ENCODE measurements around the gene ITGA5.

Gene ITGA5

DNA sequence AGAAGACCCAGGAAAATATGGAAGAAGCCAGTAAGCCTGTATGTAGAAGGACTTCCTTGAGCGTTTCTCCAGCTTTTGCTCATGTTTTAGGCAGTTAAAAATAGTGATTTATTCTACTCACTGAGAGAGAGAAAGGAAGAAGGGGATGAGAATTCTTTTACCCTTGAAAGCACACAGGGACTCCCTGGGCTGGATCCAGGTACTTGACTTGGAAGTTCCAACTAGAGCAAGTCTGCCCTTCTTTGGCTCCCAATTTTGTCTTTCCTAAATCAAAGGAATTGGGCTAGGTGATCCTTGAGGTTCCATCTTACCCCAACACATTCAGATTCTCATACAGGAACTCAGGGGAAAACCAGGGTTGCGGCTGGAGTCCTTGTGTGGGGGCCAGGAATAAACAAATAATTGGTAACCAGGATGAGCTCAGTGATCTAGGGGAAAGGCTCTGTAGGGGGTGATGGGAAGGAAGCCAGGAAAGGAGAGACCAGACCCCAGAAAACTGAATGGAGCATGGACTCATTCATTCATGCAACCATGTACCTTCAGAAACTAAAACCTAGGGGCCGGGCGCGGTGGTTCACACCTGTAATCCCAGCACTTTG, 11.5 kb upstream of the ITGA5 start:
- peak; percentile 29 for DNase-seq (ENCODE audit: low spot score)

DNA sequence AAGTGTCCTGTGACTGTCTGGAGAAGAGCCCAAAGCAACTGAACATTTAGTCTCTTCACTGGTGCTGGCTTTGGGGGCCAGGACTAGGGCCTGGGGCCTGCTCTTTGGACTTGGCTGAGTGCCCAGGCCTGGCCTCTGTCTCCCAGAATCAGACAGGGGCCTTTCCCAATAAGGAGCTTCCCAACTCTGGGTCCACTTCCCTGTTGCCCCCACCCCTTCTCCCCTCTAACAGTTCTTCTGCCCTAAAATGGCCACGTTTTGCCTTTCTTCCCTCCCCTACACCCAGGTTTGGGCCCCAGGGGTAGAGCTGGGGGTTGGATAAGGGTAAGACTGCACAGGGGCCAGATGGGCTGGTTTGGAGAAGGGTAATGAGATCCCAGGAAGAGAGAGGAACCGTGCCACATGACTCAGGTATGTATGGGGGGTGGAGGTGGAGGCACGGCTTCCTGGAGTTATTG, 10.0 kb upstream of the ITGA5 start:
- DNase-seq (ENCODE audit: low spot score), result no peak

DNA sequence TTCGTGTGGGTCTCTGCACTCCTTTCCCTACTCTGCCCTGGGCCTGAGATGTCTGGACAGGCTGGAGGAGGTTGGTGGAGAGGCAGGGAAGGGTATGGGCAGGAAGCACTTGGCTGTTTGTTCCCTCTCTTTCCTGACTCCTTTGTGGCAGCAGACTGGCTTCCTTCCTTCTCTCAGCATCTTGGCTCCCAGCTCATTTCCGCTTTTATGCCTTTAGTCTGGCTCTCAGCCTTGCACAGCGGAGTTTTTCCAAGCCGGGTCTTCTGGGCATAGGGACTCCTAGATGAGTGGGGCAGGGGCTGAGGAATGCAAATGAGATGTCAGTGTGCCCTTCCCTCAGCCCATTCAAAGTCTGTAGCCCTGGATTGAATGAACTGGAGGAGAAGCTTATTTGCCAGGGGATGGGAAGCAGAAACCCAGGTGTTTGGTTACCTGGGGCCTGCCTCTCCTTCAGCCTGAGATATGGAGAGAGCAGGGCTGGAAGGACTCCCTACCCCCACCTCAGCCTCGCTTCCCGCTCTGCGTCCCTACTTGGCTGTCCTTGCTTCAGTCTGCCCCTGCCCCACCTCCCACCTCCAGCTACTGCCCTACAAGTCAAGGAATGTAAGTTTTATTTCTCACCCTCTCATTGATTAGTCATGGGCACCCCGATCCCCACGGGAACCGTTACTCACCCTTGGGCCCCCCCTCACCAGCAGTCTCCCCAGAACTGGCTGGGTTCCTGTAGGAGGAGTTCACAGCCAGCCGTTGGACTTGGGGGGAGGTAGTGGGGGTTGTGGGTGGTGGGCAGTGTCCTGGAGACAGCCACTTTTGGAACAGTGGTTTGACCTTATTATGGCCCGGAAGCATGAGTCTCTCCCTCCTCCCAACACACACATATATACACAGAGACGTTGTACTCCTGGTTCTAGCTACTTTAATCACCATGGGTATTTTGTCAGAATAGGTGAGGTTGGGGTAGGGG, 9.3 kb upstream of the ITGA5 start:
- DNase-seq (ENCODE audit: low spot score), result no peak

DNA sequence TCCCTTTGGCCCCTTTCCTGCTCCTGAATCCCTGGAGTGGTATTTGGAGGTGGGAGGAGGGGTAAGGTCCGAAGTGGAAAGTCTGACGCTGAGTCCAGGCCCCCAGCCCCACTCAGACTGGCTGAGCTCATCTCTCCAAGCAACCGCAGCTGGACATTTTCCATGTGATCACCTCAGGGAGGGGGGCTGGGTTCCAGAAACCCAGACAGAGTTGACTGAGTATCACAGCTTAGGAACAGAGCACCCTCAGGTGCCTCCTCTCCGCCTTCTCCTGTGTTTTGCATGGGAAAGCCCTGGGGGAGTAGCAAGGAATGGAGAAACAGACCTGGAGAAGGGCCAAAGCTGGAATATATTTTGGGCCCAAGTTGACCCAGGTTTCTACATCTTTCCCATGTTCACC, 8.0 kb upstream of the ITGA5 start:
- no peak for DNase-seq (ENCODE audit: low spot score)

DNA sequence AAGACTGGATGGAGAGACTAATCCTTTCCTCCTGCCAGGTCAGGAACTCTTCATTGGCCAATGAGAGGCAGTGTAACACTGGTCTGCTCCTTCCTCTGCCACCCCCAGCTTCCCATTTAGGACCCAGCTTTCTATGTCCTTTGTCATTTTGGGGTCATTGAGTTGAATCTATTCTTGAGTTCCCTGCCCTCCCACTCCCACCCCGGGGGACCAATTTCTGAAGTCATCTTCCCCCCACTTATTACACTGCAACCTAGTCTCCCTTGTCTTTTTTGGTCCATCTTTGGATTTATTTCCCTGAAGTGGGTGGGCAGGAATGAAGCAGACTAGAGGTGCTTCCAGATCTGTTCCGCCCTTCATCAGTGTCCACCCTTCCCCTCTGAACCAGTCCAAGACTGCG, 7.6 kb upstream of the ITGA5 start:
- no peak for DNase-seq (ENCODE audit: low spot score)

DNA sequence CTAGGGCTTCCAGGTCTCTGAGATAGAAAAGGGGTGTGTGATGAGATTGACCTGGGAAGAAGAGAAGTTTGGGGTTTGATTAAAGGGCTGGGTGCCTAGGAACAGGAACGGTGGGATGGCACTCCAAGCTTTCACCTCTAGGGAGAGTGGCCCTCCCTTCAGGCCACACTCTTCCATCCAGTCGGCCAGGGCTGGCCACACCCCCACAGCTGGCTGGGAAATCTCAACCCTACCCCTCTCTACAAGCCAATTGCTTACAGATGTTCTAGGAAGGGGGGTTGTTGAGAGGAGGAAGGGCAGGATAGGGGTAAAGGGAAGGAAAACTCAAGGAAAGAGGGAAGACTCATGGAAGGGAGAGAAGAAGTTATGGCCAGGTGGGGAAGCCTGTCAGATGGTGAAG, 6.6 kb upstream of the ITGA5 start:
- no peak for DNase-seq (ENCODE audit: low spot score)

DNA sequence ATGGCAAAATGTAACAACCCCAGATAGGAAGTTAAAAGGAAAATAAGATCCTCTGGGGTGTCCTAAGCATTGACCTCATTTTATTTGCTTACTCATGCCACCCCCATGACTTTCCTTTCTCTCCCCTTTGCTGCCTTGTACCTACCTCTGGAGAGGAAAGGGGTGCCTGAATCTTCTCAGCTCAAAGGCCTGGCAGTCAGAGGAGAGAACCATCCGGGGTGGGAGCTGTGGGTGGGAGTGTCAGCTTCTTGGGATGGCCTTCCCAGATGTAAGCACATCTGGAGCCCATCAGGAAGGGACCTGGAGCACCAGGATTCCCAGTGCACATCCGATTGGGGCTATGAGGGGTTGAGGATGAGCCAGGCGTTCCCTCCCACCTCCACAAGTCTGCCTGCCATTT, 5.2 kb upstream of the ITGA5 start:
- no peak for DNase-seq (ENCODE audit: low spot score)

DNA sequence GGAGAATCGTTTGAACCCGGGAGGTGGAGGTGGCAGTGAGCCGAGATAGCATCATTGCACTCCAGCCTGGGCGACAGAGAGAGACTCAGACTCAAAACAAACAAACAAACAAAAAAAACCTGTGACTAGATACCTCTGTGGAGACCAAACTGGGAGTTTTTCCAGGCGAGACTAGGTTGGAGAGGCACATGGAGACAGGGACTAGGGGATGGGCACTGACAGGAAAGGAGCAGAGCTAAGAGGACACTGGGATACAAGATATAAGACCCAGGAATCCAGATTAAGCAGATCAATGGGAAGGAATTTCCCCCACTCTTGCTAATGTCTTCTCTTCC, 4.7 kb upstream of the ITGA5 start:
- DNase-seq (ENCODE audit: low spot score), result no peak

DNA sequence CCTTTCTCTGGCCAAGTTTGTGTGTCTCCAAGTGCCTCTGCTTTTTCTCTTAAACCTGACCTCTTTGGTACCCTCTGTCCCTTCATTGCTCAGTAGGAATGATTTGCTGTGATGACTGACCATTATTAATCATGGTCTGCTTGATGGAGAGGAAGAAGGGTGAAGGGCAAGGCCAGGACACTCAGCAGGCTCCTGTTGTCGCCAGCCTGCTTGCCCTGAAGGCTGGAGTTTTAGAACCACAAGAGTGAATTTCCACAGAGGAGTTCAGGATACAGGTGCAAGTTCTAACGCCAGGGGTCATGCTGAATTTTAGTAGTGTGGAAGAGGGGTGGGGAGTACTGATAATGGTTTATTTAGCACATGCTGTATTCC, 2.8 kb upstream of the ITGA5 start:
- no peak for DNase-seq (ENCODE audit: low spot score)

DNA sequence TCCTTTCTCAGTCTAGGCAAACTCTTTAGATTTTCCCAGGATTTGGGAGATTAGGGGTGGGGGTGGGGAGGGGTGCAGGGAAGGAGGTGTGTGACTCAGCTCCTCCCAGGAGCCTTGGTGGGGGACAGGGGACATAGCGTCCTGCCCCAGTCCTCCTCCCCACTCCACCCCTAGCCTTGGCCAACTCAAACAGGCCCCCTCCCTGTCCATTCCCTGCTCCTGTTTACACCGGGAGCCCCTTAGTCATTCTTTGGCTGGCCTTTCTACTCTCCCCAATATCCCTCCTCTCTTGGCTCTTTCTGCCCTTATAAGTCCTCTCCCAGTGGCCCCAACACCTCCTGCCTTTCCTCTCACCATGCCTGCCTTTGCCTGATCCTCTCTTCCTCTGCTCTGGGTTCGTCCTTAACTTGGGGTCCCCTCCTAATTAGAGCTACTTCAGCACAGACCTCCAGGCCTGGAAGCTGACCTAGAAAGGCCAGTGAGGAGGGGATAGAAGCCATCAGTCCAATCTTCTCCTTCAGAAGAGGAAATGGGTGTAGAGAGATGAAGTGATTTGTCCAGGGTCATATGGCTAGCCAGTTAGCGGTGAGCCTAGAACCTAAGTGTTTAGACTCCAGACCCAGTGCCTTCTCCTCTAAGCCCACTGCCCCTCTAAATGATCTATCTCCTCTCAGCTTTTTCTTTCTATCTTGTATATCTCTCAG, 2.3 kb upstream of the ITGA5 start:
- no peak for DNase-seq (ENCODE audit: low spot score)

DNA sequence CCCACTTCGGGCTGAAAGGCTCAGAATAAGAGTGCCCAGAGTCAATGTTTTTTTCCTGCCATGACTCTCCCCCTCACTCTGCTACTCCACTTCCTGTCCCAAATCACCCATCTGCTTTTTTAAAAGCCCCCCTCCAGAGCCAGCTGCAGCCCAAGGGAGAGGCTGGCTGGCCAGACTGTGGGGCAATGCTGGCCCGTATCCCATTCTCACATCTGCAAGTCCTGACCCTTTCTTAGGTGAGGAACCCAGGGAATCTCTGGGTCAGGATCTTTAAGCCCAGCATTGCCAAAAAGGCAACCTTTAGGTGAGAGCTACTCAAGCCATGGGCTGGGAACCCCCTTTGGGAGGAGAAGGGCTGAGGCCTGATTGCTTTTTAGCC, 1.7 kb upstream of the ITGA5 start:
- no peak for DNase-seq (ENCODE audit: low spot score)

DNA sequence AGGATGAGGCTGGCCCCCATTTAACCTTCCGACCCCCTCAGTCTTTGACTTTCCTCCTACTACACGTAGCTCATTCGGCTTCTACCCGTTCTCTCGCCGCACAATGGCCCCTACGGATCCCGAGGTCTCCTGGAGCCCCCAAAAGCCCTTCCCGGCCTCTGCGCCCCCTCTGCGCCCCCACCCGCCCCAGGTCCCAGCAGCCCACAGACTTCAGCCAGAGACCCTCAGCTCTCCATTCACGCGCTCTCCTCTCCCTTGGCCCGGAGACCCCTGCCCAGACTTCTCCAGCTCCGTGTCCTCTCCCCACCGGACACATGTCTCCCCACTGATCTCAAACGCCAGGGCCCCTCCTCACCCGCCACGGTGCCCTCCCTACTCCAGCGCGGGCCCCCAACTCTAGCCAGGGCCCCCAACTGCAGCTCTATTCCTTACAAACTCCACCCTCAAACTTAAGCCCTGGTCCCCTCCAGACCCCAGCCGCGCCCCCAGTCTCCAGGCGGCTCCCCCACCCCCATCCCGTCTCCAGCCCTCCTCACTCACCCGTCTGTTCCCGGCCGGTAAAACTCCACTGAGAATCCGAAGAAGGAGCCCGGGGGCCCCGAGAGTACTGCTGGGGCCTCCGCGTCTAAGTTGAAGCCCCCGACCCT, 502 bp downstream of the ITGA5 start:
- no peak for DNase-seq (ENCODE audit: low spot score)

DNA sequence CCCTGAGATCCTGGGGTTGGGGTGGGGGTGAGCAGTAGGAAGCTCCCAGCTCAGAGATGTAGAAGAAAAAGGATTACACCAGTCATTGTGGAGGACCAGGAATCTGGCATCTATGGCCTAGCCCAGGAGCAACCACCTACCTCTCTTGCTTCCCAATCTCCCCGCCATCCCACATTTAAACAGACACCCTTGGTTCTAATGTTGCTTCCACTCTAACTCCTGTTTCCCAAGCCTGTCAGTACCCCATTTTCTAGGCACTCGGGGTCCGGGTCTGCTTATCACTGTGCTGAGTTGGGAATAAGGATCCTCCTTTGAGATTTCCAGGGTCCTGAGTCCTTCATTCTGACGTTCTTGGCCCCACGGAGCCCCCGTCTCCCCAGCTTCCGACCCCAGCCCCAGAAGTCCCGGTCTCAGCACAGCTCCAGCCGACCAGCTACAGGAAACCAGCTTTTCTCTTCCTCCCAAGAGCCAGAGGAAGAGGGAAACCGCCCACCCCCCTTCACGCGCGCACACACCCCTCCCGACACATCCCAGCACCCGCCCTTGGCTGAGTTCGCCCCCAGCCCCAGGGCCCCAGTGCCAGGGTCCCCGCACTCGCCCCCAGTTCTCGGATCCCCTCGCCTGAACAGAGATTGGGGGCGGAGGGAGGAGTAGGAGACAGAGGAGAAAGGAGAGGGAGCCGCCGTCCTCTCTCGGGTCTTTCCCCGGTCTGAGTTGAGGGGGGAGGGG, 1.2 kb downstream of the ITGA5 start:
- no peak for DNase-seq (ENCODE audit: low spot score)

DNA sequence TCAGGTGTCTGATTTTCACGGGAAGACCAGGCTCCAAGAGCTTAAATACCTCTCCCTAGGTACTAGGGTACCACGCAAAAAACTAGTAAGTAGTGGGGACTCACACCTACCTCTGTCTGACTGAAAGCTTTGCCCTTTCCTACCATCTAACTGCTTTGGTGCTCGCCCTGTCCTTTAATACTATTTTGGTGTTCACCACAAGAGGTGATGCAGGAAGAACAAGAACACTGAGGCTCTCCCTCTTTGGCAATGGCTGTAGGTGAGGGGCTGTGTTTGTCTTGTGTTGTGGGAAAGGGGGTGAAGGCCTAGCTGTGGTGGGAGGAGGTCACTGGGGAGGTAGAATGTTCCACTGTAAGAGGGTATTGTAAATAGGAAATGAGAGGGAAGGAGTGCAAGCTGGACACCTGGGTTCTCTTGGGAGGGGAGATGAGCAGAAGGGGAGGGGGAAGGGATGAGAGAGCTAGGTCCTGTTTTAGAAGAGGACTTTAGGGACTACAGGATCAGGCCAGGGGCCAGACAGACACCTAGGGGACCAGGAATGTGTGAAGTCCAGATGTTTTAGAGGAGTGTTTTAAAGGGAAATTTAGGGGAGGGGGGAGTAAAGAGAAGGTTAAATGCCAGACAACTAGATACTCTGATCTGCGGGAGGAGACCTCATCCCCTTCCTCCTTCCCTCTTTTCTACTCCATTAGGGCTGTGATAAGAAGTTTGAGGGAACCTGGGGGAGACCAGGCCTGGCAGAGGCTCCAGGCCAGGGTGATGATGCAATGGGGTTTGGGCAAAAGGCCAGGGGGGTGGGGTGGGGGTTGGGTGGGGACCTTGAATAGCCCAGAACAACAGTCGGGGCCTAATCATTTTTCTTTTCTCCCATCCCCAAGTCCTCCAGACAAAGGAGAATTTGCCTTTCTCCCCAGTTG, 2.1 kb downstream of the ITGA5 start:
- DNase-seq (ENCODE audit: low spot score), result no peak

DNA sequence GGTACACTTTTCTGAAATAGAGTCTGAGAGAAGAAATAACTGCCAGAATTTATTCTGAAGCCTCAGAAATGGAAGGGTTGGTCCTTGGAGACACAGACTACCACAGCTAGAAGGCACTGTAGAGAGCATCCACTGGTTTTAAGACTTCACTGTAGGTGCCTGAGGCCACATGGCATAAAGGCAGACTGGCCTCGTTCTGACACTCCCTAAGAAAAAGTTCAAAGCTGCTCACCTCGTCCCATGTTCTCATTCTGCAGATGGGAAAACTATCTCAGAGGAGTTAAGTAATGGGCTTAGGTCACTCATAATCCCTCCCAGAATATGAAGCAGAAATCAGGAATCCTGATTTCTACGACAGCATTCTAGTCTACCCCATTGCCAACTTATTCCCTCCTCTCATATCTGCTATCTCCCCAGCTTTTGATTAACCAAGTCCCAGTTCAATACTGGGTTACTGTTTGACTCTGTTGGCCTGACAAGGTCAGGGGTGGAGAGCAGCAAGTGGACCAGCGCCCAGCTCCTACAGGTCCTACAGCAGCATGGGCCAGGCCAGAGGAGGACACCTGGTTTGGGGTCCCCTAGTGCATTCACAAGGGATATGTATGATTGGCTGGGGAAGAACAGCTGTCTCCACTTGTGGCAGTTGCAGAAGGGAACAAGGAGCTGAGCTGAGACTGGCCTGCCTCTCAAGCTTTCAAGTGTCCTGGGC, 3.7 kb downstream of the ITGA5 start:
- no peak for DNase-seq (ENCODE audit: low spot score)

DNA sequence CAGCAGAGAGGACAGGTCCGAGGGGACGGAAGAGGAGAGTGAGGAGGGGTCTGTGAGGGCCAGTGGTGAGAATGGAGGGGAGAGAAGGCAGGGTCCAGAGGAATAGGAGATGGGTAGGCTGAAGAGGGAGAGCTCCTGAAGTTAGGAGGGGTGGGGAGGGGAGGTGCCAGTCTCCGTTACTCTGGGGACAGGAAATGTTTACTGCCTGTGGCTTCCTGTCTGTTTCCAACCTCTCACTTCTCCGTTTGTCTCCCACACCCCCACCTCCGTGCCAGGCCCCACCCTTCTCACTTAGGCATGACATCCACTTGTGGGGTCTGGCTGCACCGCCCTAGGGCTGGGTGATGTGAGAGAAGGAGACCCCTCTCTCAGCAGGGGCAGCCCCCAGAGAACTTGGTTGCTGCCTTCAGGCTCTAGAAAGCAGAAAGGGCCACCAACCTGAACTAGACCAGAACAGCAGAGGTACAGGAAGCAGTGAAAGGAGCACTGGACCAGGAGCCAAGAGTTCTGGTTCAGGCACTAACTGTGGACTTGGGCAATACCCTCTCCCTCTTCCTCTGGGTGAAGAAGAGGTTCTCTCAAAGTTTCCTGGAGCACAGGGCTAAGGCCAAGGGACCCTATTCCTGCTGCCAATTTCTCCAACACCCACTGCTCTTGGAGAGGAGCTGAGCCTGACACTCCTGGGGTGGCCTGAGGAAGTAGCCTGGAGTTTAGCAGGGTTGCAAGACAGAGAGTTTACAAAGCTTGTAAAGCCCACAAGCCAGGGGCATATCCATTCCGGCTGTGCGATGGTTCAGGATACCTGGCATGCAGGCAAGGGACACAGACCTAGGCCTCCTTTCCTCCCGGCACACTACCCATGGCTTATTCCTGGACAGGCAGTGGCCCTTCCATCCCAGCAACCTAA, 5.5 kb downstream of the ITGA5 start:
- no peak for DNase-seq (ENCODE audit: low spot score)

DNA sequence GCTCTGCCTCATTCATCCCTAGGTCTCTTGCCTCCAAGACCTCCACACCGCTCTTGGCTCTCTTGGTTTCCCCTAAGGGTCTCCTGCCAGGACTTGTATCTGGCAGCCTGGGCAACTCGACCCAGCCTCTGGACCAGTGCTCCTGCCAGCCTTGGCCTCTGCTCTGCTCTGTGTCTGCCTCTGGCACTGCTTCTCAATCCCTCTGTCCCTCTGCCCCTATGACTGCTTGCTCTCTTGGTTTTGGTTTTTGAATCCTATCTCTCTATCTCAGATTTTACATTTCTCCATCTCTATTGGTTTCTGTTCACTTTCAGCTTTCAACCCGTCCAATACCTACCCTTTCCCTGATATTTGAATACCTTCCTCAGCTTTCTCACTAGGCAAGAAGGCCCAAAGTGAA, 6.3 kb downstream of the ITGA5 start:
- DNase-seq (ENCODE audit: low spot score), result no peak

DNA sequence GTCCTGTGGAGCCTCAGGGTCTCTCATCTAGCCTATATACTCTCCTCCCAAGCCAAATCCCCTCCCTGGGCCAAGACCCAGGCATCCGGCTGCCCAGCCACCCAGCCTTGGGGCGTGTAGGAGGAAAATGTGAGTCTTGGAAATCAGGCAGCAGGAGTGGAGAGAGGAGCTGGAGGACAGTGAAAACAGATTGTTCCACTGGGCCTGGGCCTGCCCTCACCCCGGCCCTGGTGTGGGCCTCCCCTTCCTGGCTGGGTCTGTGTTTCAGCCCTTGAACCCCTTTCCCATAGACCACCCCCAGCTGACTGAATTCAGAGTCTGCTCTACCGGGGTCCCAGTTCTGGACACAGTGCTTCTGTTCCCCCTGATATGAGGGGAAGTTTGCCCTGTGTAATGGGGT, 6.7 kb downstream of the ITGA5 start:
- no peak for DNase-seq (ENCODE audit: low spot score)

Measured in kidney tubule cell (primary cell).